GM03348 (cell line): Measurements from ENCODE around the gene ATXN1.
A peak's percentile ranks its signal among the peaks of the same experiment; 100 is the strongest.
"Not testable (repeated sequence)": the region's sequence is repeated elsewhere in the genome, so short reads cannot be mapped to it uniquely, and the experiment has no call there.

Source experiments
- DNase-seq: peaks from one replicate; pipeline ENCODE4 v3.0.0; 2012; ENCODE audit warnings: low spot score

Gene ATXN1

GRCh38 chr6:16644540-16645250 is 116.6 kb downstream of the ATXN1 start:
- DNase-seq = no peak

- peak; percentile 77 for DNase-seq
These were observed 121.4 kb downstream of the ATXN1 start for GRCh38 chr6:16639684-16640480.

DNA sequence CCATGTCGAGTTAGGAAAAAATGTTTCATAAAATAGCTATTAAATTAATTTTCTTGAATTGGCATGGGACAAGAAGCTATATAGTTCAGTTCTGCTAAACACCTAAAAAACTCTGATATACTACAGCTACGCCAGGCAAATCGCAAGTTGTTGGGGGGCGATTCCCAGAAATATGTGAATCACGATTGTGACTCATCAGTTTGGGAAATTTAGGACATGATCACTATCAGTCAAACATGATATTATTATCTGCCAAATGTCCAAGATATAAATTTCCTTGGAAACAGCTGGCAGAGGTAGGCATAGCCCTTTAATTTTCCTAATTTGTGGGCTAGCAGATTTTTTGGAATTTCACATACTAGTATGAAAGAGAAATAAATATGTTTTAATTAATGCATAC is 123.6 kb downstream of the ATXN1 start:
- no peak for DNase-seq

DNA sequence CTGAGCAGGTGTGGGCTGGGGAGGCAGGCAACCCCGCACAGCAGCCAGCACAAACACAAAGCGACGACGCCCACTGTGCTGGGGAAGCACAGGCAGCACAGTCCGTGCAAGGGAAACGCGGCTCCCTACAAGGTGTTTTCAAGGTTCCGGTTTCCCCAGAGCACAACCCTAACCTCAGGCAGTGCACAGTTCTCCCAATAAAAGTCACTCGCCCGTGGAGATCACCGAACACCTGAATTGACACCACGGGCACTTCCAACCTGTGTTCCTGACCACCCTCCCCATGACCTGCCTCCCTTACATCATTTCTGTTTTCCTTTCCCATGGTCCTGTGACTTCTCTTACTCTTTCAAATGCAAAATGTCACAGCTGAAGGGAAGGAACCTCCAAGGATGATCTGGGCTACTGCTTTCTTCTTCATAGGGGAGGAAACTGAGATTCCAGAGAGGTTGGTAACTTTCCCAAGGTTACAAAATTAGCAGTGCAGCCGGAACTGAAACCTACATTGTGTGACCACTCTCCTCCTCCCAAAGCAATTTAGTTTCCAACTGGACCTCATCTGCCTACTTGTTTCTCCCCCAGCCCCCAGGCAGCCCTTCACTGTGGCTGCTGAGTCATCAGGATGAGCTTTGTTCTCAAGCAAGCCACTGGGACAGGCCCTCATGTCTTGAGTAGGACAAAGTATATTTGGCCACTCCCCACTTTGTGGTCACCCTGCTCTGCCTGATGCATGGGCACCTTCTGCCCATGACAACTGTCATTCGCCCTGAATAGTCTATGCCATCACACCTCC is 125.3 kb downstream of the ATXN1 start:
- DNase-seq = peak; percentile 56

DNA sequence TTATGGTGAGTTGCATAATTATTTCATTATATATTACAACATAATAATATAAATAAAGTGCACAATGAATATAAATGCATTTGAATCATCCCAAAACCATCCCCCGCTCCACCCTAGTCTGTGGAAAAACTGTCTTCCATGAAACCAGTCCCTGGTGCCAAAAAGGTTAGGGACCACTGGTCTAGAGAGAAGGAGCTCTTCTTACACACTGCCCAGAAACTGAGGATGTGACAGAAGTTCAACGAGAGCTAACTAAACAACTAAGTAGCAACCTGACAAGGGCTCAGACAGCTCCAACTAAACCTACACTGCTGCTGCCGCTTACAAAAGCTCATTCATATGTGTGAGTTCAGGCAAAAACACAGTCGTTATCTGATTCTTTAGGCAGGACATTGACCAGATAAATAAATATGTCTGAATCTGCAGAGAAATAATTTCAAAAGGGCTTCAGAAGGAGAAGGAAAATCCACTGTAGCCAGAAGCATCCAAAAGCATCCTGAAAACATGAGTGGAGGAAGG is 125.9 kb downstream of the ATXN1 start:
- DNase-seq = no peak

GRCh38 chr6:16634855-16635254 is 126.4 kb downstream of the ATXN1 start:
- DNase-seq = no peak

DNA sequence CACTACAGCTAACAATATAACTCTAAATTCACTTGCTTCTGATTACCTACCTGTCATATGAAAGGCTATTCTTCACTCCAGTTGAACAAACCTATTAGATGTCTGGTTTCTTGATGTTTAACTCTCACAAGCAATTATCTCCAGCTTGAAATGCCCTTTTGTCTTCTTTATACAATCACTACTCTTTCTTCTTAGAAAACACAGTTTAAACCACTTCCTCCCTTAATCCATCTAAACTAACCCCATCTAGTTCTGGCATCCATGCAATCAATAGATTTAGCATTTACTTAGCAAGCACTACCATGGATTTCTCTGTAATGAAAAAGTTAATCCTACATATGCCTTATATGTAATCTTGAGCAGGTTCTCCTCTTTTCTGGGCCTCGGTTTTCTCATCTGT is 127.3 kb downstream of the ATXN1 start:
- DNase-seq = no peak

- no peak for DNase-seq
These were observed 127.8 kb downstream of the ATXN1 start for GRCh38 chr6:16633465-16633864.

GRCh38 chr6:16632101-16632500 is 129.2 kb downstream of the ATXN1 start:
- no peak for DNase-seq

- no peak for DNase-seq
These were observed 131.1 kb downstream of the ATXN1 start for GRCh38 chr6:16630026-16630643.

DNA sequence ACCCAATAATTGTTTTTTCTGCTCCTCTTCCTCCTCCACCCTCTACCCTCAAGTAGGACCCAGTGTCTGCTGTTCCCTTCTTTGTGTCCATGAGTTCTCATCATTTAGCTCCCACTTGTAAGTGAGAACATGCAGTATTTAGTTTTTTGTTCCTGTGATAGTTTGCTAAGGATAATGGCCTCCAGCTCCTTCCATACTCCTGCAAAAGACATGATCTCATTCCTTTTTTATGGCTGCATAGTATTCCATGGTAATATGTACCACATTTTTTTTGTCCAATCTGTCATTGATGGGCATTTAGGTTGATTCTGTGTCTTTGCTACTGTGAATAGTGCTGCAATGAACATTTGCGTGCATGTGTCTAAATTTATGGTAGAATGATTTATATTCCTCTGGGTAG is 132.7 kb downstream of the ATXN1 start:
- DNase-seq = not testable (repeated sequence)

- DNase-seq = no peak
These were observed 134.6 kb downstream of the ATXN1 start for GRCh38 chr6:16626650-16627049.

- peak; percentile 22 for DNase-seq
These were observed 135.7 kb downstream of the ATXN1 start for GRCh38 chr6:16625291-16626265.

DNA sequence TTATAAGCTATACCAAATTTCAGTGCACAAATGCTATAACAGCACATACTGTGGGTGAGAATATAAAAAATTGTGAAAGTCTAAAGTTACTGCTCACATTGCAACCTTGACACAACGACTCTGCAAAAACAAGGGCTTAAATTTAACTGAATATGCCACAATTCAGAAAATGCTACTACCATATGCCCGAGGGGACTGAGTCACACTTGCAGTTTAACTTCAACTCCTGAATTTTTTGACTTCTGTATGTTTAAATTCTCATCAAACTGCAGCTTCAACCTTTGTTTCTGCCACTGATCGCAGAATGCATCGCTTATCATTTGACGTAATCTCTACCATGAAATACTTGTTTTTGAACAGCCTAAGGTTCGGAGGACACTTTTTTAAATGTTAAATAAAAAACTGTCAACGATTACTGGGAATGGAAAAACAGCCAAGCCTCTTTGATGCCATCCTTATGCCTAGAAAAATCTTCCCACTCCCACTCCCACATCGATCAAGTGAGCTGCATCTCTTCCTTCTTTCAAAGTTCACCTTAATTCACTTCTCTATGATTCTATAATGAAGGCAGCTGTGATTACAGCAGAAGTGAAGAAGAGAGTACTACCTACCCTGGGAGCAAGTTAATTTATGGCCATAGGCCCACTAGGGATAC is 136.5 kb downstream of the ATXN1 start:
- no peak for DNase-seq

DNA sequence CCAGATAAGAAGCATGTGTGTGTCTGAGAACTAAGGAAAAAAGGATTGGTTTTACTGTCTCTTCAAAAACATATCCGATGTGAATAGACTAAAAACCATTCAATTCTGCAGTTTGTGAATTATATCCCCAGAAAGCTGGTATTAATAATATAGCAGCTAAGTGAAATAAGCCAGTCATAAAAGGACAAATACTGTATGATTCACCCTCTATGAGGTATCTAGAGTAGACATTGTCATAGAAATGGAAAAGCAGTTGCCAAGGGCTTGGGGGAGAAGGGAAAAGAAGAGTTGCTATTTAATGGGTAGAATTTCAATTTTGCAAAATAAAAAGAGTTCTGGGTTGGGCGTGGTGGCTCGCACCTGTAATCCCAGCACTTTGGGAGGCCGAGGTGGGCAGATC is 137.5 kb downstream of the ATXN1 start:
- no peak for DNase-seq

DNA sequence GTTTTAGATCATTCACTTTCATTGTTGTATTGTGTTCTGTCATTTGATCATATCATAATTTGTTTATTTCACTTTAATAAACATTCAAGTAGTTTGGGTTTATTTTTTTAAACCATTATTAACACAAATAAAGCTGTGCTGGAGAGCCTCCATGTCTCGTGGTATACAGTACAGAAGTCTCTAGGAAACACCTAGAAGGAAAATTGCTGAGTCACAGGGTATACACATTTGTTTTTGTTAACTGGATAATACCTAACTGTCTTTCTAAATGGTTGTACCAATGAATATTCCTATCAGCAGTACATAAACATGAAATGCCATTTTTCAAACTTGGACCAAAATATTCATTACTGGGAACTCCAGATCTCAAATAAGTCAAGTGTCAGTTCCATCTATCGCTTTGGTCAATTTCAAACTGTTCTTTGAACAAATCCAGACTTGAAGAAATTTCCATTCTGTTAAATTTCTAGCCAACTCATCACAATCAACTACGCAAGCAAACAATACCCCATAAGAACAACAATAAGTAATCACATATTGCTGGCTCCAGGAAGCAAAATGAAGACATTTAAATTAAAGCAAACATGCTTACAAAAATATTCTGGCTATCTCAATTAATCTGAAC is 138.1 kb downstream of the ATXN1 start:
- DNase-seq = no peak

DNA sequence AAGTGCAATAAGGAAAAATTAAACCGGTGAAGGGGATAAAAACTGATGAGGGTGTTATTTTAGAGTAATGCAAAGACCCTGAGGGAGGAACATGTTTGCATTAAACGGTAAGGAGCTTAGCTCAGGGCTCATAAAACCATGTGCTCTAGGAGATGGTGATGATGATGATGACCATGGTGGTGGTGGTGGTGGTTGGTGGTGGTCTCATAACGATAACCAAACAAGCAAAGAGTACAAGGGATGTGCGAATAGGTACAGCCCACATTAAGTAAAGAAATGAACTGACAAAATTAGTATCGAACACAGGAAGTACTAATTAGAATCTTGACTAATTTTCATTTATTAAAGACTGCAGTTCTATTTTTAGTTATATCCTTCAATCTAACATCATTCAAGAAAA is 139.1 kb downstream of the ATXN1 start:
- no peak for DNase-seq

DNA sequence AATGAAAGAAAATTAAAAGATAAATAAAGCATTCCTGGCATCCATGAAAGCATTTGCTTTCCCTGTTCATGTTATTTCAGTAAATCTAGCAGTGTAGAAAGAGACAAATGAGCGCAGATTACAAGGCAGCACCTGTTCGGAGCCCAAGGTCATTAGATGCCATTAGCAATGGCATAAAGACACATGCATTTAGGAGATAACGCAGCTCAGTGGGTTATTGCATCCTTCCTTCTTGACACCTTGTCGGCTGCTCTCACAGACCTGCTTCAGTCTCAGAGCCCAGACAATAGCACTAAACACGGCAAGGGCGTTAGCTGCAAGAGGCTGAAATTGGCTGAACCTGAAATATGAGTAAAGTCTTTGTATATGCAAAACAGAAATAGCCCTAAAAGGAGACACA is 140.3 kb downstream of the ATXN1 start:
- no peak for DNase-seq

DNA sequence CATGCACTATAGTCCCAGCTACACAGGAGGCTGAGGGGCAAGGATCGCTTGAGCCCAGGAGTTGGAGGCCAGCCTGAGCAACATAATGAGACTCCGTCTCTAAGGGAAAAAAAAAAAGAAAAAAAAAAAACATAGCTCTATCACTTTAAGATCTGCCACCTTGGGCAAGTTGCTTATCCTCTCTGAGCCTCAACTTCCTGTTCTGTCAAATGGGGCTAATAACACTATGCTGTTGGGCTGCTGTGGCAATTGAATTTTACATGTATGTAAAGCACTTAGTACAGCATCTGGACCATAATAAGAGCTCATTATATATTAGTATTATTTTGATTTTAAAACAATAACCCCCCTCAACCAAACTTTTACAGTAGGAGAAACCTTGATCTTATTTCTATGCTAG is 141.5 kb downstream of the ATXN1 start:
- no peak for DNase-seq

DNA sequence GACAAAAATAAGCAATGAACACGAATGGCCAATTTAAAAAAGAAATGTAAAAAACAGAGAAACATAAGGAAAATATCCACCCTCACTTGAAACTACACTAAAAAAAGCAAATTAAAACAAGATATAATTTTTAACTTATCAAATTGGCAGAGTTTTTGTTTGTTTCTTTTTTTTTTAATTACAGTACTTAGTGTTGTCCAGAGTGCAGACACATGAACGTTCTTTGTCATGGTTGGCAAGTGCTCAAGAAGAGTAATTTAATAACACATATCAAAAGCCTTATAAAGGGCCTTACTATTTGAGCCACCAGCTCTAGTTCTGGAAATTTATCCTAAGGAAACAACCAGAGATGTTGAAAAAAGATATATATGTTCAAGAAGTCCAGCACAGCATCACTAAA is 142.3 kb downstream of the ATXN1 start:
- DNase-seq = no peak
